Measurements from ENCODE around the gene PTPRN2.

PTPRN2 gene

GRCh38 chr7:158024351-158024715 is 563.3 kb downstream of the PTPRN2 start:
- TF ChIP-seq CTCF (IDR thresholded peaks at IDR 0.05), result no peak
- Mint-ChIP-seq H3K4me1 (peaks cover 34% of the 10 kb centered on the region), H3K9me3 (no peaks in the 10 kb centered on the region), H3K27ac (no peak overlapping the region), H3K4me3 (no peak overlapping the region), H3K27me3 (ENCODE audit: low read depth, poor library complexity) (peaks cover 16% of the 10 kb centered on the region), H3K36me3 (ENCODE audit: low read depth) (no peaks in the 10 kb centered on the region)
- no peak for DNase-seq

DNA sequence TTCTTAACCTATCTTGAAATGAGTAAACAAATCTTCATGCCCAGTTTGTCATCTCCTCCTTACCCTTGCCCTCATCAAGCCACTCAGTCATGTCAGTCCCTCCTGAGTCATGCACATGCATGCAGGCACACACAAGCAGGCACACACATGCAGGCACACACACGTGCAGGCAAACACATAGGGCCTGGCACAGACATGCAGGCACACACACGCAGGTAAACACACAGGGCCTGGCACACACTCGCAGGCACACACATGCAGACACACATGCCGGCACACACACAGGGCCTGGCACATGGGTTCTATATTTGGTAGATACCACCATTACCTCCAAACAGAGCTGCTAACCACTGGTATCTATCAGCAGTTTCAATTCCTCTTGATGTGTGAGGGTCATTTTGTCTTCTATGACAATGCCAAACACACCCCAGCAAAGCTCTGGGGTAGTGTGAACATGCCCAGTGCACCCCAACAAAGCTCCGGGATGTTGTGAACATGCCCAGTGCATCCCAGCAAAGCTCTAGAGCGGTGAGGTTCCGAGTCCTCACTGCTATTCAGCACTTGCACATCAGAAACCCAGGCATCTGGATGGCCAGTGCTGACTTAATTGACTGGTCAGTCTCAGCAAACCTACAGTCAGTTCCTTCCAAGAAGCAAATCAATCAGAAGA is 563.8 kb downstream of the PTPRN2 start:
- H3K4me3 Mint-ChIP-seq, result no peak overlapping the region
- TF ChIP-seq CTCF (IDR thresholded peaks at IDR 0.05), result no peak
- no peaks in the 10 kb centered on the region for H3K36me3 Mint-ChIP-seq (ENCODE audit: low read depth)
- no peak overlapping the region for H3K27ac Mint-ChIP-seq
- no peak for DNase-seq
- peaks cover 16% of the 10 kb centered on the region for H3K27me3 Mint-ChIP-seq (ENCODE audit: low read depth, poor library complexity)
- peaks cover 30% of the 10 kb centered on the region for H3K4me1 Mint-ChIP-seq
- H3K9me3 Mint-ChIP-seq, result no peaks in the 10 kb centered on the region

DNA sequence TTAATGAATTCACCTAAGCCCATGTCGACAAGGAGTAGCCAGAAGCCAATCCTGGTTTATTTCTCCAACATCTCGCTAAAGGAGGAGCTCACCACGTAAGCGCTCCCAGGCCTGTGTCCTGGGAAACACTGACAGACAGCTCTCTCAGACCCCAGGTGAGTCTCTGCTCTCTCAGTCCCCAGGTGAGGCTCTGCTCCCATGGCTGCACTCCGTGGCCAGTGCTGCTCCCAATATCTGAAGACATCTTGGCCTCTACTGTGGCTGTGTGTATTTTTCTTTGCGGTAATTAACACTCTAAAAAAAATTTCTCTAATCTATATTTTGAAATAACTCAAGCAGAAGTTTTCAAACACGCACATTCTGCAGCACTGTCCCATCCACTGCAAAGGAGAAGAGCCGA is 564.5 kb downstream of the PTPRN2 start:
- Mint-ChIP-seq H3K4me1 (peaks cover 25% of the 10 kb centered on the region), H3K36me3 (ENCODE audit: low read depth) (no peaks in the 10 kb centered on the region), H3K27me3 (ENCODE audit: low read depth, poor library complexity) (peaks cover 22% of the 10 kb centered on the region), H3K4me3 (no peak overlapping the region), H3K9me3 (no peaks in the 10 kb centered on the region), H3K27ac (no peak overlapping the region)
- no peak for DNase-seq
- TF ChIP-seq CTCF (IDR thresholded peaks at IDR 0.05), result no peak

GRCh38 chr7:158022601-158023000 is 565.0 kb downstream of the PTPRN2 start:
- no peak for TF ChIP-seq CTCF (IDR thresholded peaks at IDR 0.05)
- Mint-ChIP-seq H3K27me3 (ENCODE audit: low read depth, poor library complexity) (peaks cover 23% of the 10 kb centered on the region), H3K27ac (no peak overlapping the region)

GRCh38 chr7:158021836-158022235 is 565.8 kb downstream of the PTPRN2 start:
- H3K36me3 Mint-ChIP-seq (ENCODE audit: low read depth), result no peaks in the 10 kb centered on the region
- no peak overlapping the region for H3K4me3 Mint-ChIP-seq
- no peak overlapping the region for H3K27ac Mint-ChIP-seq
- H3K9me3 Mint-ChIP-seq, result no peaks in the 10 kb centered on the region
- TF ChIP-seq CTCF (IDR thresholded peaks at IDR 0.05), result no peak
- DNase-seq, result no peak
- H3K27me3 Mint-ChIP-seq (ENCODE audit: low read depth, poor library complexity), result peaks cover 15% of the 10 kb centered on the region
- peaks cover 18% of the 10 kb centered on the region for H3K4me1 Mint-ChIP-seq

More at GRCh38 chr7:158022601-158023000, 565.0 kb downstream of the PTPRN2 start:
- no peaks in the 10 kb centered on the region for H3K36me3 Mint-ChIP-seq (ENCODE audit: low read depth)
- no peak for DNase-seq
- peaks cover 20% of the 10 kb centered on the region for H3K4me1 Mint-ChIP-seq
- no peaks in the 10 kb centered on the region for H3K9me3 Mint-ChIP-seq
- no peak overlapping the region for H3K4me3 Mint-ChIP-seq

DNA sequence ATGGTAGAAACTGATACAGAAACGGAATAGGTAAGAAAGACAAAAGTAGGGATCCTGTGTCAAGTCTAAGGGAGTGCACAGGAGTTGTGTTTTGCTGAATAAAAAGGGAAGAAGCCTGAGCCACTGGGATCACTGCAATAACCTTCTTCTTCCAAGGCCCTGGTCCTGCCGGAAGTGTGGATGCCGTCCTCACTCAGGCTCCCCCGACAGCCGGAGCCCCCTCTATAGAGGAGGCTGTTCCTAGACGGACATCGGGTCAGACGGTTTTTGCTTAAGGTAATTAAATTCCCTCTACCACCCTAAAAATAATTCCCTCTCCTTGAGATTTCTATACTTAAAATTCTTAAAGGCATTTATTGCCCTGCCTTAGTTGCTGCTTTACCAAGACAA is 566.9 kb downstream of the PTPRN2 start:
- no peak for TF ChIP-seq CTCF (IDR thresholded peaks at IDR 0.05)
- Mint-ChIP-seq H3K9me3 (no peaks in the 10 kb centered on the region), H3K4me1 (peaks cover 11% of the 10 kb centered on the region), H3K36me3 (ENCODE audit: low read depth) (no peaks in the 10 kb centered on the region), H3K4me3 (no peak overlapping the region), H3K27me3 (ENCODE audit: low read depth, poor library complexity) (peaks cover 12% of the 10 kb centered on the region), H3K27ac (no peak overlapping the region)
- DNase-seq, result no peak

Measured in nephron progenitor cell (in vitro differentiated cells).